Inflammatory macrophage treated with lipopolysaccharide for 4 hours (primary cell): ENCODE data around the gene COL8A2.
"Not testable (repeated sequence)": the region's sequence is repeated elsewhere in the genome, so short reads cannot be mapped to it uniquely, and the experiment has no call there.

ENCODE experiments used
- DNase-seq: peaks from one replicate; pipeline ENCODE4 v3.0.0-alpha.2; 2020

COL8A2 gene

DNA sequence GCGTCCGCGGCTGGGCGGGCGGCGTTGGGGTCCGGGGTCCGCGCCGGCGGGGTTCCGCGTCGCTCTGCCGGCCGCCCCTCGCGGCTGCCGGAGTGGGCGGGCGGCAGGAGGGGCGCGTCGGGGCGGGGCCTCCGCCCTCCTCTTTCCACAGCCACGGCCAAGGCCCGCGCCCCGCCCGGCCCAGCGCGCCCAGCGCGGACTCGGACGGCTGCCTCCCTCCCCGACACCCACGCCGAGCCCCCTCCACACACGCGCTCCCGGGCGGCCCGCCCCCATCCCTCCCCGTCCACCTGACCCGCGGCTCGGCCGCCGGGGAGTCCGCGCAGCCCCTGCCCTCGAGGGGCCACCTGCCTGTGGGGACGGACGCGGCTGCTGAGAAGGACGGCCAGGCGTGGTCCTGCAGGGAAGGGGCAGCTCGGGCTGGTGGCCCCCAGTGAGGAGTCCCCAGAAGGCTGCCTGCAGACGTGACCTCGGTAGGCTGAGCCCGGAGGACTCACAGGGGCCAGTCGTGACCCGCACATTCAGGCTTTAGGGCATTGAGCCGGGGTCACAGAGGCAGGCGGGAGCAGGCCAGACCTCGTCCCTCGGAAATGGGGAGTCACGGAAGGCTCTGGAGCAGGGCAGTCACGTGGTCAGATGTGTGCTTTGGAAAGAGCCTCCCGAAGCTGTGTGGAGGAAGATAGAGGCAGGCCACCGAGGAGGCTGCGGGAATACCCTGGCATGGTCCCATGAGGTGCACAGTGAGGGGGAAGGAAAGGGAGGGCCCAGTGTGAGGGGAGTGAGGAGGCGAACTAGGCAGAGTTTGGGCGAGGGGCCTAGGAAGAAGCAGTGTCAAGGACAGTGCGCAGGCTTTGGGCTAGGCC is at the start of gene COL8A2:
Gene COL8A2 (minus strand): TSS at position 94 of the 863 bp plus-strand sequence. CDS start 24,980 bp downstream, outside the sequence.
- peak; percentile 17 for DNase-seq

DNA sequence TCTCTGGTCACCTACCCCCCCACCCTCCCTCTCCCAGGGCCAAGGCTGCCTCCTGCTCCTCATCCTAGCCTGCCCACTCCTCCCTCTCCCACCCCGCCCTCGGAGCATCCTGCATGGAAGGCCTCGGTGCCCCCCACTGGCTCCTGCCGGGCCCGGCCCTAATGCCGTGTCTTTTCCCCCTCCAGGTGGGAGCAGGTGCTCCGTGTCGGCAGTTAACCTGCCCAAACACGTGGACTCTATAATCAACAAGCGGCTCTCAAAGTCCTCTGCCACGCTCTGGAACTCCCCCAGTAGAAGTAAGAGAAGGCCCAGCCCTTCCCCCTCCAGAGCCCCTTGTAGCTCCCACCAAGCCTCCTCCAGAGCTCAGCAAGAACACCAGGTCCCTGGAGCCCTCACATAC is 49.7 kb upstream of the COL8A2 start:
- no peak for DNase-seq

- no peak for DNase-seq
Observed at GRCh38 chr1:36172983-36173382, 48.0 kb upstream of the COL8A2 start.

GRCh38 chr1:36172017-36172747 is 47.2 kb upstream of the COL8A2 start:
- DNase-seq: no peak

DNA sequence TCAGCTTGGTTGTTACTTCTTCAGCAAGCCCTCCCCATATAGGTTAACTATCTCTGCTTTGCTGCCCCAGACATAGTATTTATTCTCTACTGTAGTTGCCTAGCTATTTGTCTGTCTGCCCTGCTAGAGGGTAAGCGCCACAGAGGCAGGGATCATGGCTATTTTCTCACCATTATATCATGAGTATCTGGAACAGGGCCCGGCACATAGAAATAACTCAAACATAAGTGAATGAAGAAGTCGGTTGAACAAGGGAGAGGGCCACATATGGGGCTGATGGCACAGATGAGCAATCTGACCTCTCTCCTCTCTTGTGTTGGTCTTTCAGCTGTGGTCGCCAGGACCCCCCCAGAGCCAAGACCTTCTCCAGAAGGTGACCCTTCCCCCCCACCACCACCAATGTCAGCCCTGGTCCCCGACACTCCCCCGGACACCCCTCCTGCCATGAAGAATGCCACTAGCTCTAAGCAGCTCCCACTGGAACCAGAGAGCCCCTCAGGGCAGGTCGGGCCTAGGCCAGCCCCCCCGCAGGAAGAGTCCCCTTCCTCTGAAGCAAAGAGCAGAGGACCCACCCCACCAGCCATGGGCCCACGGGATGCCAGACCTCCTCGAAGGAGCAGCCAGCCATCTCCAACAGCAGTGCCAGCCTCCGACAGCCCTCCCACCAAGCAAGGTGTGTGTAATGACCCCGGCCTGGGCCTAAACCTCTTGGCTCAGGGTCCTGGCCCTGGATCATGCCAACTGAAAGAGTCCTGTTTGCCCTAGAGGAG is 45.8 kb upstream of the COL8A2 start:
- no peak for DNase-seq

DNA sequence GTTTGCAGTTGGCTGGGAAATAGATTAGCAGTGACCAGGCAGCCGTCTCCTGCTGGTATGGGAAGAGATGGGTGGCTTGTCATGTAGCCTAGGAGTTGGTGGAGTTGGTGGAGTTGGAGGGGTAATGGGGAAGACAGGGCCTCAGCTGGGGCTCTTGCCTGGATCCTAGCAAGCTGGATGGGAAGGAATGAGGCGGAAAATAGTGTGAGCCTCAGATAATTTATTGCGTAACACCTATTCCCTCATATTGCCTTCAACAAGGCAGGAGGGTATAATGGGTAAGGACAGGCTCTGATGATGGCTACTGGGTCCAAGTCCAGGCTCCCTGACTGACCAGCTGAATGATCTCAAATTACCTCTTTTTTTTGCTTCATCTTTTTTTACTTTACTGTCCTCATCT is 43.5 kb upstream of the COL8A2 start:
- no peak for DNase-seq

DNA sequence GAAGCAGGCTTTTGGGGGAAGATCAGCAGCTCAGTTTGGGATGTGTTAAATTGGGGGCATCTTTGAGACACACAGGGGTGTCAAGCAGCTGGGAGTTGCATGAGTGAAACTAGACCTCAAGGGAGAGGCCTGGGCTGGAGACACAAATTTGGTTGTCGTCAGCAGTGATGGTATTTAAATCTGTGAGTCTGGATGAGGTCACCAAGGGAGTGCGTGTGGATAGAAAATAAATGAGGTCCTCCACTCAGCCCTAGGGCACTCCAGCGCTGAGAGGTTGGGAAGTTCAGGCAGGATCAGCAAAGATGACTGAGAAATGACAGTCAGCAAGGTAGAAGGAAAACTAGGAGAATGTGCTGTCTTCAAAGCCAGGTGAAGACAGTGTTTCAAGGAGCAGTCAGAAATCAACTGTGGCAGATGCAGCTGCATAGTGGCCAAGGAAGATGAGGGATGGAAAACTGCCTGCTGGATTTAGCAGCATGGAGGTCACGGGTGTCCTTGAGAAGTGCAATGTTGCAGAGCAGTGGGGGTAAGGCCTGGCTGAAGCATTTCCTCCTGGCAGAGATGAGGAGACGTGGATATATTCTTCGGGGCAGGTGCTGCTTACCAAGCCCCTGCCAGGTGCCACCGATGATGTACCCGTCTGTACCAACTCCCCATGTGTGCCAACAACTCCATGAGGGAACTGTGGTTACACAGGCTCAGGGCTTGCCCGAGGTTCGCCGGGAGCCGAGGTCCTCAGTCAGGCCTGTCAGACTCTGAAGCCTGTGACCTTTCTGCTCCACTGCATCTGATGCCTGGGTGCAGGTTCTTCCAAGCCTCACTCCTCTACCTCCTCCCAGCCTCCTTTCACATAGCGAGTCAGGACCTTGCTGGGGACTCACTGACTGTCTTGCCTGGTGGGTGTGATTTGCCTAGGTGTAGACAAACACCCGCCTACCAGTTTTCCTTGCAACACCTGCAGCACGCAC is 42.2 kb upstream of the COL8A2 start:
- DNase-seq: no peak

- peak; percentile 79 for DNase-seq
Observed at GRCh38 chr1:36166136-36166535, 41.1 kb upstream of the COL8A2 start.

- no peak for DNase-seq
Observed at GRCh38 chr1:36165145-36165544, 40.1 kb upstream of the COL8A2 start.

GRCh38 chr1:36164361-36164760 is 39.3 kb upstream of the COL8A2 start:
- DNase-seq: peak; percentile 56

- DNase-seq: no peak
Observed at GRCh38 chr1:36163426-36163825, 38.4 kb upstream of the COL8A2 start.

GRCh38 chr1:36162680-36163239 is 37.7 kb upstream of the COL8A2 start:
- no peak for DNase-seq

DNA sequence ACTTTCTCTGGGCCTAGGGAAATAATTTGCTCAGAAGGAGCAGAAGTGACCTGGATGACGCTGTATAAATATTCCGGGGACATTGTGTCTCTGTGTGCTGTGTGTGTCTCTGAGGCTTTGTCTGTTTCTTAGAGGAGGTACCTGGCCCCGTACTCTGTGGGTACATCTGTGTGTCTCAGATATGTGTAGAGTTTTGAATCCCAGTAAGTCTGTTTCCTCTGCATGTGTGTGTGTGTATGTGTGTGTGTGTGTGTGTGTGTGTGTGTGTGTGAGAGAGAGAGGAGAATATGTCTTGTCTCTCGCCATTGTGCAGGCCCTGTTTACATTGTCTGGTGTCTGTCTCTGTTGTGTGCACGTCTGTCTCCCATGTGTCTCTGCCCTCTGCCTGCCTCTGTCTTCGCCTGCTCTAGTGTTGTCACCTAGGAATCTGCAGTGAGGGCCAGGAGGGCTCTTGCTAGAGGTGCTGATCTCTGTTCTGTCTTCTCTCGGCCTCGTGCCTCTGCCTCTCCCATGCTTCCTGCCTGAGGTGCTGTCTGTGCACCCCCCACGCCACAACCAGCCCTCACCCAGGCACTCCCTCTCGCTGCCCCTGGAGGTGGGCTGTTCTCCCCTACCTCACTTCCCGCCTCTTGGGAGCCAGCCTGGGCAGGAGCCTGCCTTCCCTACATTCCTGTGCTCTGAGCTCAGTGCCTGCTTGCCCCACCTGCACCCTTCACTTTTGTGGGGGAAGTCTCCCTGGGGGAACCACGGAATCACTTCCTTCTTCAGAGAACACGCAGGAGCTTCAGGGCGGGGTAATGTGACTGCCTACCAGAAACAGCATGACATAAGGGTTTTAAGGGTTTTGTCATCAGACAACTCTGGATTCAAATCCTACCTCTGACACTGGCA is 36.9 kb upstream of the COL8A2 start:
- DNase-seq: peak; percentile 87

- peak; percentile 74 for DNase-seq
Observed at GRCh38 chr1:36160949-36161485, 36.0 kb upstream of the COL8A2 start.

GRCh38 chr1:36160388-36160948 is 35.4 kb upstream of the COL8A2 start:
- no peak for DNase-seq

- DNase-seq: no peak
Observed at GRCh38 chr1:36159614-36160387, 34.8 kb upstream of the COL8A2 start.

DNA sequence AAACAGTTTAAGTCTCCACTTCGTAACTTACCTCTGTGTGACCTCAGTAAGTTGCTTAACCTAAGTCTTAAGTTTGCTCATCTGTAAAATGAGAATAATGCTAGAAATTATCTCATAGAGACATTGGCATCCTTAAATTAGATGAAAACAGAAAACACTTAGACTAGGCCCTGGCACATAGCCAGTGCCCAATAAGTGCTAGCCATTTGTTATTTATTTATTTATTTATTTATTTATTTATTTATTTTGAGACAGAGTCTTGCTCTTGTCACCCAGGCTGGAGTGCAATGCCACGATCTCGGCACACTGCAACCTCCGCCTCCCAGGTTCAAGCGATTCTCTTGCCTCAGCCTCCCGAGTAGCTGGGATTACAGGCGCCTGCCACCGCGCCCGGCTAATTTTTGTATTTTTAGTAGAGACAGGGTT is 33.8 kb upstream of the COL8A2 start:
- DNase-seq: not testable (repeated sequence)

- DNase-seq: peak; percentile 32
Observed at GRCh38 chr1:36157973-36158826, 33.2 kb upstream of the COL8A2 start.
